Keratinocyte (primary cell): ENCODE data around the gene KLHL3. TPM values are rescaled to one million over a fixed set of nuclear protein-coding genes. Genes with fewer than 3 reads are reported as not detected.

Experiments used
- DNase-seq: peaks from one replicate; pipeline ENCODE4 v3.0.0-alpha.2; 2011; ENCODE audit warnings: low read depth, missing footprints, low spot score
- FAIRE-seq: peaks from 2 replicates; lab custom pipeline; 2011; peaks lifted over from hg19 to GRCh38; lab: Jason Lieb, UNC
- H2AFZ ChIP-seq: 2 replicates; pipeline ENCODE4 v1.6.0; 2012; ENCODE audit warnings: low read length, control low read depth, inconsistent platforms; ENCODE audit not compliant: control insufficient read depth
- H3K27ac ChIP-seq: 2 replicates; pipeline ENCODE4 v1.5.1; 2011; ENCODE audit warnings: low read length; ENCODE audit not compliant: control insufficient read depth, insufficient read depth
- H3K27me3 ChIP-seq: 3 replicates; pipeline ENCODE4 v1.6.0; 2011; ENCODE audit warnings: low read length; ENCODE audit not compliant: control insufficient read depth, insufficient read depth; ENCODE audit errors: extremely low read depth
- H3K36me3 ChIP-seq, 2 experiments: 2 replicates in 1 of 2; 3 replicates in 1 of 2; pipeline ENCODE4 v1.5.1; 2011; ENCODE audit warnings: low read length in 2 of 2, mild to moderate bottlenecking in 1 of 2; ENCODE audit not compliant: control insufficient read depth in 2 of 2, insufficient read depth in 2 of 2; ENCODE audit errors: extremely low read depth in 1 of 2
- H3K4me1 ChIP-seq: 3 replicates; pipeline ENCODE4 v1.5.1; 2011; ENCODE audit warnings: low read length; ENCODE audit not compliant: control insufficient read depth, insufficient read depth; ENCODE audit errors: extremely low read depth
- H3K4me2 ChIP-seq: 3 replicates; pipeline ENCODE4 v1.6.0; 2011; ENCODE audit warnings: low read depth, low read length; ENCODE audit not compliant: control insufficient read depth, insufficient read depth; ENCODE audit errors: extremely low read depth
- H3K4me3 ChIP-seq, 3 experiments: fragments of 200-600 bp in 1 of 3; sonication (generic) in 1 of 3; 2 replicates in 2 of 3; 3 replicates in 1 of 3; pipeline ENCODE4 v1.5.1; 2011 to 2016; ENCODE audit warnings: low read length in 3 of 3, mild to moderate bottlenecking in 3 of 3, control low read depth in 2 of 3, inconsistent platforms in 1 of 3, low read depth in 1 of 3, mixed read lengths in 1 of 3, mixed run types in 1 of 3, moderate library complexity in 1 of 3; ENCODE audit not compliant: control insufficient read depth in 2 of 3, insufficient read depth in 2 of 3; ENCODE audit errors: extremely low read depth in 1 of 3
- H3K79me2 ChIP-seq: 2 replicates; pipeline ENCODE4 v1.6.0; 2012; ENCODE audit warnings: low read length; ENCODE audit not compliant: control insufficient read depth, insufficient read depth
- H3K9ac ChIP-seq: 3 replicates; pipeline ENCODE4 v1.6.0; 2011; ENCODE audit warnings: low read length; ENCODE audit not compliant: control insufficient read depth, insufficient read depth; ENCODE audit errors: extremely low read depth
- H3K9me1 ChIP-seq: 3 replicates; pipeline ENCODE4 v1.6.0; 2011; ENCODE audit warnings: low read length; ENCODE audit not compliant: control insufficient read depth, insufficient read depth; ENCODE audit errors: extremely low read depth
- H3K9me3 ChIP-seq: 2 replicates; pipeline ENCODE4 v1.5.1; 2012; ENCODE audit warnings: low read depth, low read length; ENCODE audit not compliant: control insufficient read depth
- H4K20me1 ChIP-seq: 3 replicates; pipeline ENCODE4 v1.6.0; 2011; ENCODE audit warnings: low read length; ENCODE audit not compliant: control insufficient read depth, insufficient read depth; ENCODE audit errors: extremely low read depth
- CTCF ChIP-seq, 3 experiments: IDR thresholded peaks in 1 of 3; conservative IDR thresholded peaks in 1 of 3; optimal IDR thresholded peaks in 1 of 3; 2 replicates in 2 of 3; 3 replicates in 1 of 3; pipeline versions ENCODE3 to v1.5.1; 2011; ENCODE audit warnings: low read length in 3 of 3, mild to moderate bottlenecking in 3 of 3, moderate library complexity in 2 of 3, control low read depth in 1 of 3, inconsistent platforms in 1 of 3; ENCODE audit not compliant: insufficient read depth in 2 of 3; ENCODE audit errors: extremely low read depth in 1 of 3
- EZH2 ChIP-seq: IDR thresholded peaks from one replicate; pipeline ENCODE4 v1.6.1; 2012; ENCODE audit warnings: inconsistent platforms, mild to moderate bottlenecking, low read length, moderate library complexity
- dilution Hi-C: fragments of 300-500 bp; cut with MboI; formaldehyde crosslinking; loops from one replicate; pipeline ENCODE4 v1.7.0; 2020; ENCODE audit warnings: low sequenced_read_pairs; ENCODE audit not compliant: extremely low pct_ligation_motif_present
- polyA plus RNA-seq, 5 experiments: library from polyadenylated mRNA; depleted of rRNA in 3 of 5; stranded (reverse) in 3 of 5; stranded (forward) in 1 of 5; unstranded in 1 of 5; fragments of >200 nt; gene quantifications; 1 replicate in 1 of 5; 2 replicates in 3 of 5; 3 replicates in 1 of 5; pipeline versions ENCODE4 v1.2.1 to v1.2.3, GENCODE V29; 2011 to 2012; ENCODE audit warnings: missing spikeins in 2 of 5, low read depth in 1 of 5, low replicate concordance in 1 of 5

Gene KLHL3
- polyA plus RNA-seq, 1 donor (not counting 4 experiments of a cell fraction or from before 2014, with no cell fraction given), result 2.5 TPM

- no peak overlapping the region for H3K4me3 ChIP-seq
- dilution Hi-C loops, result no loop called here
- H3K36me3 ChIP-seq, result no peaks in the 10 kb centered on the region
- no peaks in the 10 kb centered on the region for H4K20me1 ChIP-seq
- DNase-seq (no peak), FAIRE-seq (no peak)
- no peaks in the 10 kb centered on the region for H3K27me3 ChIP-seq
- no peaks in the 10 kb centered on the region for H3K79me2 ChIP-seq
- H3K4me2 ChIP-seq, result no peak overlapping the region
- no peak overlapping the region for H3K9ac ChIP-seq
- no peaks in the 10 kb centered on the region for H3K9me3 ChIP-seq
- no peaks in the 10 kb centered on the region for H3K4me1 ChIP-seq
- H3K9me1 ChIP-seq, result no peaks in the 10 kb centered on the region
- H3K27ac ChIP-seq, result no peak overlapping the region
- TF ChIP-seq CTCF (optimal IDR thresholded peaks at IDR 0.05 in 1 of 3, IDR thresholded peaks at IDR 0.05 in 1 of 3, conservative IDR thresholded peaks at IDR 0.05 in 1 of 3; ENCODE audit: extremely low read depth in 1 of 3, insufficient read depth in 2 of 3, low read length in 3 of 3) (no peak), EZH2 (no peak)
- no peak overlapping the region for H2AFZ ChIP-seq
Observed at GRCh38 chr5:137639645-137640044, 96.2 kb downstream of the KLHL3 start.

GRCh38 chr5:137638841-137639240 is 97.0 kb downstream of the KLHL3 start:
- dilution Hi-C loops, result no loop called here

More at GRCh38 chr5:137638841-137639240, 97.0 kb downstream of the KLHL3 start:
- TF ChIP-seq EZH2, result no peak
- TF ChIP-seq CTCF (optimal IDR thresholded peaks at IDR 0.05 in 1 of 3, IDR thresholded peaks at IDR 0.05 in 1 of 3, conservative IDR thresholded peaks at IDR 0.05 in 1 of 3; ENCODE audit: extremely low read depth in 1 of 3, insufficient read depth in 2 of 3, low read length in 3 of 3), result no peak
- H4K20me1 ChIP-seq, result no peaks in the 10 kb centered on the region
- DNase-seq (no peak), FAIRE-seq (no peak)
- no peak overlapping the region for H3K9ac ChIP-seq
- no peak overlapping the region for H3K4me2 ChIP-seq
- H3K27me3 ChIP-seq, result no peaks in the 10 kb centered on the region
- no peaks in the 10 kb centered on the region for H3K36me3 ChIP-seq
- H3K4me3 ChIP-seq, result no peak overlapping the region
- H3K9me3 ChIP-seq, result no peaks in the 10 kb centered on the region
- no peaks in the 10 kb centered on the region for H3K79me2 ChIP-seq
- H3K27ac ChIP-seq, result no peak overlapping the region
- H2AFZ ChIP-seq, result no peak overlapping the region
- H3K4me1 ChIP-seq, result no peaks in the 10 kb centered on the region
- H3K9me1 ChIP-seq, result no peaks in the 10 kb centered on the region
